ENCODE measurements around the gene IRF2BP2. TPM values are rescaled to one million over a fixed set of nuclear protein-coding genes. Genes with fewer than 3 reads are reported as not detected.

The IRF2BP2 gene
- total RNA-seq, 1 experiment from 2014 or later, result 122 TPM

DNA sequence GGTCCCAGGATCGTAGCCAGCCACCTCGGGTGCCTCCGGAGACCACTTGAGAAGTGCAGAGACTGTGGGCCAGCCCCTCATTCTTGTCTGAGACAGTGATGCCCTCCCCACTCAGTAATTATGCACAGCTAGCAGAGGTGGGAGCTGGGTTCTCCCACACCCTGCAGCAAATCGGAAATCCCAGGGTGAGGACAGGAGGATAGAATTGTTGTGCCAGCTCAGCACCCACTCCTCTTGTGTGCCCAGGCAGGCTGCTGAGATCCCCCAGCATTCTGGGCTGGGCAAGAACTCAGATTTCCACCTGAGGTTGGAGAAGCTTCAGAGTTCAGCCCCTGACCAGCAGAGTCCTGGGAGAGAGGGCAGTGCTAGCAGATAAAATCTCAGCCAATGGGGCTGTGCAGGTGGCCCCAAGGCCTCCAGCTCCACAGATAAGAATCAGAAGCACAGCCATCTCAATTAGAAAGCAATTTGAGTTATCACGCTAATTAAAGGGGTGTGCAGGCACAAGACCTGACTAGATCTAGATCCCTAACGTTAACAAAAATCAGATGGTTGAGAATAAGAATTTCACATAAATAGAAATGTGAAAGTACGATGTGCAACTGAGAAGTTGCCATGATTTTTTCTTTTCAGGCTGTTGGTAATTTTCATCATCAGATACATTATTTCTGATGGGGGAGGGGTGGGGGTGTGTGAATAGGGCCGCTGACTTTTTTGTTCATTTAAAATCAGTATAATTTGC lies 45.5 kb upstream of the IRF2BP2 start:
- POLR2A ChIA-PET (ENCODE audit: unreplicated experiment), result interaction anchor here (0.6 to 3.9 kb wide), 5 partner anchors 17 to 232 kb away, joined by 3 to 57 read pairs (median 4); no protein-coding TSS in a partner anchor
- TF ChIP-seq EZH2 (IDR thresholded peaks at IDR 0.05; ENCODE audit: low read depth), result no peak
- TF ChIP-seq, protein P1, sequence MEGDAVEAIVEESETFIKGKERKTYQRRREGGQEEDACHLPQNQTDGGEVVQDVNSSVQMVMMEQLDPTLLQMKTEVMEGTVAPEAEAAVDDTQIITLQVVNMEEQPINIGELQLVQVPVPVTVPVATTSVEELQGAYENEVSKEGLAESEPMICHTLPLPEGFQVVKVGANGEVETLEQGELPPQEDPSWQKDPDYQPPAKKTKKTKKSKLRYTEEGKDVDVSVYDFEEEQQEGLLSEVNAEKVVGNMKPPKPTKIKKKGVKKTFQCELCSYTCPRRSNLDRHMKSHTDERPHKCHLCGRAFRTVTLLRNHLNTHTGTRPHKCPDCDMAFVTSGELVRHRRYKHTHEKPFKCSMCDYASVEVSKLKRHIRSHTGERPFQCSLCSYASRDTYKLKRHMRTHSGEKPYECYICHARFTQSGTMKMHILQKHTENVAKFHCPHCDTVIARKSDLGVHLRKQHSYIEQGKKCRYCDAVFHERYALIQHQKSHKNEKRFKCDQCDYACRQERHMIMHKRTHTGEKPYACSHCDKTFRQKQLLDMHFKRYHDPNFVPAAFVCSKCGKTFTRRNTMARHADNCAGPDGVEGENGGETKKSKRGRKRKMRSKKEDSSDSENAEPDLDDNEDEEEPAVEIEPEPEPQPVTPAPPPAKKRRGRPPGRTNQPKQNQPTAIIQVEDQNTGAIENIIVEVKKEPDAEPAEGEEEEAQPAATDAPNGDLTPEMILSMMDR (conservative IDR thresholded peaks at IDR 0.05), result no peak
- peaks cover 55% of the 10 kb centered on the region for H3K4me1 ChIP-seq (replicated peaks; ENCODE audit: insufficient read depth)
- DNase-seq, result peak; percentile 58 to 74
- peaks cover 5% of the 10 kb centered on the region; the same call in 1 of the 2 replicates for H3K36me3 ChIP-seq (ENCODE audit: low read depth)
- H3F3A ChIP-seq (ENCODE audit: insufficient read depth, low read depth), result peaks cover 56% of the 10 kb centered on the region
- 0 out of 2 replicates have a peak, but pooled peaks cover 3% of the 10 kb centered on the region for H3K9me3 ChIP-seq (ENCODE audit: insufficient read depth, low read depth)
- H3K27ac ChIP-seq, result peak overlapping the region; percentile 99
- no peaks in the 10 kb centered on the region for H4K20me1 ChIP-seq (ENCODE audit: insufficient read depth)
- H2AFZ ChIP-seq, result no peak overlapping the region
- H3K4me2 ChIP-seq, result peak overlapping the region; percentile 92
- intact Hi-C loops (cut with micrococcal nuclease; ENCODE audit: unreplicated experiment), result loop anchor here (1.0 to 5.0 kb wide), 7 partner anchors 23 to 342 kb away; no protein-coding TSS in a partner anchor
- BruUV-seq (replicated peaks), result no TSS peak
- H3K9me2 ChIP-seq (ENCODE audit: insufficient read depth), result no peaks in the 10 kb centered on the region
- H3K27me3 ChIP-seq (ENCODE audit: insufficient read depth, low read depth), result no peaks in the 10 kb centered on the region
- H3K4me3 ChIP-seq, result peak overlapping the region; percentile 69
- CTCF ChIA-PET, result interaction anchor here (0.6 to 1.0 kb wide), 3 partner anchors 36 to 160 kb away, joined by 3 to 4 read pairs (median 3); no protein-coding TSS in a partner anchor
- peaks cover 57% of the 10 kb centered on the region for H3K79me2 ChIP-seq (ENCODE audit: low read depth)

DNA sequence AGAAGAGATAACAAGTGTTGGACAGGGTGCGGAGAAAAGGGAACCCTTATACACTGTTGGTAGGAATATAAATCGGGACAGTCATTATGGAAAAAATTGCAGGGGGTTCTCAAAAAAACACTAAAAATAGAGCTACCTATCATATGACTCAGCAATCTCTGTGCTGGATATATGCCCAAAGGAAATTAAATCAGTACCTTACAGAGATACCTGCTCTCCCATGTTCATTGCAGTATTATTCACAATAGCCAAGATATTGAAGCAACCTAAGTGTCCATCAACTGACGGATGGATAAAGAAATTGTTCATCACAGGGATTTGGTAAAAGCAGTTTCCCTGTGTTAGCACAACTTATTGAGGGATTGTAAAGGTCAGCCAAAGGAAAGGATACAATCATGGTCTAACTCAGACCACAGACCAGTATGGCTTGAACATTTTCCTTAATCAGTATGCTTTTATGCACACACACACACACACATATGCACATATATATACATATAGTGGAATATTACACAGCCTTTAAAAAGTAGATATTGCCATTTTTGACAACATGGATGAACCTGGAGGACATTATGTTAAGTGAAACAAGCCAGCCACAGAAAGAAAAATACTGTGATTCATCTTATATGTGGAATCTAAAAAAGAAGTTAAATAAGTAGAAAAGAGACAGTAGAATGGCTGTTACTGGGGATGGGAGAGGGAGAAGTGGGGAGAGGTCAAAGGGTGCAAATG lies 44.2 kb upstream of the IRF2BP2 start:
- no TSS peak for BruUV-seq (replicated peaks)
- no peak overlapping the region; the same call in 1 of the 2 replicates for H3K4me3 ChIP-seq
- POLR2A ChIA-PET (ENCODE audit: unreplicated experiment), result no interaction called here
- TF ChIP-seq EZH2 (IDR thresholded peaks at IDR 0.05; ENCODE audit: low read depth), result no peak
- TF ChIP-seq, protein P1 (conservative IDR thresholded peaks at IDR 0.05), result no peak
- peaks cover 50% of the 10 kb centered on the region for H3F3A ChIP-seq (ENCODE audit: insufficient read depth, low read depth)
- no peaks in the 10 kb centered on the region for H3K36me3 ChIP-seq (ENCODE audit: low read depth)
- DNase-seq, result no peak
- intact Hi-C loops (cut with micrococcal nuclease; ENCODE audit: unreplicated experiment), result loop anchor here (2.0 kb wide), 1 partner anchor 21 kb away; no protein-coding TSS in a partner anchor
- CTCF ChIA-PET, result interaction anchor here (0.6 kb wide), 1 partner anchor 70 kb away, joined by 4 read pairs; no protein-coding TSS in a partner anchor
- H3K4me2 ChIP-seq, result peak overlapping the region; percentile 92; the same call in 1 of the 2 replicates
- H3K4me1 ChIP-seq (replicated peaks; ENCODE audit: insufficient read depth), result peaks cover 43% of the 10 kb centered on the region
- H3K9me3 ChIP-seq (ENCODE audit: insufficient read depth, low read depth), result 0 out of 2 replicates have a peak, but pooled peaks cover 3% of the 10 kb centered on the region
- H3K9me2 ChIP-seq (ENCODE audit: insufficient read depth), result no peaks in the 10 kb centered on the region
- H2AFZ ChIP-seq, result no peak overlapping the region
- H3K27me3 ChIP-seq (ENCODE audit: insufficient read depth, low read depth), result no peaks in the 10 kb centered on the region
- peaks cover 48% of the 10 kb centered on the region for H3K79me2 ChIP-seq (ENCODE audit: low read depth)
- no peaks in the 10 kb centered on the region for H4K20me1 ChIP-seq (ENCODE audit: insufficient read depth)
- peak overlapping the region; percentile 99 for H3K27ac ChIP-seq

- no peak overlapping the region for H3K4me2 ChIP-seq
- H2AFZ ChIP-seq, result no peak overlapping the region
- no peak for TF ChIP-seq EZH2 (IDR thresholded peaks at IDR 0.05; ENCODE audit: low read depth)
- TF ChIP-seq, protein P1 (conservative IDR thresholded peaks at IDR 0.05), result no peak
- H3K27me3 ChIP-seq (ENCODE audit: insufficient read depth, low read depth), result no peaks in the 10 kb centered on the region
- peaks cover 5% of the 10 kb centered on the region; the same call in 1 of the 2 replicates for H3K79me2 ChIP-seq (ENCODE audit: low read depth)
- no TSS peak for BruUV-seq (replicated peaks)
- POLR2A ChIA-PET (ENCODE audit: unreplicated experiment), result interaction anchor here (0.9 kb wide), 1 partner anchor 10 kb away, joined by 4 read pairs; no protein-coding TSS in a partner anchor
- no peaks in the 10 kb centered on the region for H4K20me1 ChIP-seq (ENCODE audit: insufficient read depth)
- peaks cover 11% of the 10 kb centered on the region for H3K4me1 ChIP-seq (replicated peaks; ENCODE audit: insufficient read depth)
- H3K9me3 ChIP-seq (ENCODE audit: insufficient read depth, low read depth), result peaks cover 13% of the 10 kb centered on the region; the same call in 1 of the 2 replicates
- DNase-seq, result no peak
- intact Hi-C loops (cut with micrococcal nuclease; ENCODE audit: unreplicated experiment), result no loop called here
- no peaks in the 10 kb centered on the region for H3K9me2 ChIP-seq (ENCODE audit: insufficient read depth)
- no peak overlapping the region for H3K27ac ChIP-seq
- no peaks in the 10 kb centered on the region for H3K36me3 ChIP-seq (ENCODE audit: low read depth)
- H3K4me3 ChIP-seq, result no peak overlapping the region
- H3F3A ChIP-seq (ENCODE audit: insufficient read depth, low read depth), result peaks cover 8% of the 10 kb centered on the region; the same call in 1 of the 2 replicates
- CTCF ChIA-PET, result no interaction called here
These were observed 39.6 kb upstream of the IRF2BP2 start for GRCh38 chr1:234649432-234650081.

Data from PC-9 (cell line).